ENCODE data around the gene PGAP6. TPM values are rescaled to one million over a fixed set of nuclear protein-coding genes. Genes with fewer than 3 reads are reported as not detected.
"Not testable (repeated sequence)": the region's sequence is repeated elsewhere in the genome, so short reads cannot be mapped to it uniquely, and the experiment has no call there.

Gene PGAP6
- total RNA-seq, 1 experiment from 2014 or later = 34.9 TPM

- Histone ChIP-seq H3K4me3 (no peak overlapping the region), H3K27ac (no peak overlapping the region), H3K9me3 (replicated peaks) (no peaks in the 10 kb centered on the region), H3K36me3 (peaks cover 33% of the 10 kb centered on the region), H3K4me1 (replicated peaks) (peaks cover 18% of the 10 kb centered on the region), H3K27me3 (replicated peaks) (no peaks in the 10 kb centered on the region)
- DNase-seq (ENCODE audit: low read depth in 1 of 2, low spot score in 2 of 2) = no peak
Observed at GRCh38 chr16:349211-349610, 32.6 kb downstream of the PGAP6 start.

GRCh38 chr16:348495-348894 lies 33.3 kb downstream of the PGAP6 start:
- not testable (repeated sequence) for H3K9me3 ChIP-seq (replicated peaks); H3K27ac ChIP-seq; H3K27me3 ChIP-seq (replicated peaks); DNase-seq (ENCODE audit: low read depth in 1 of 2, low spot score in 2 of 2); H3K4me3 ChIP-seq
- Histone ChIP-seq H3K36me3 (peaks cover 33% of the 10 kb centered on the region), H3K4me1 (replicated peaks) (peaks cover 18% of the 10 kb centered on the region)

GRCh38 chr16:347203-347602 lies 34.6 kb downstream of the PGAP6 start:
- H3K4me1 ChIP-seq (replicated peaks) = peaks cover 13% of the 10 kb centered on the region
- H3K27me3 ChIP-seq (replicated peaks) = no peaks in the 10 kb centered on the region
- H3K4me3 ChIP-seq = no peak overlapping the region
- no peak overlapping the region for H3K27ac ChIP-seq
- DNase-seq (ENCODE audit: low read depth in 1 of 2, low spot score in 2 of 2) = no peak
- H3K9me3 ChIP-seq (replicated peaks) = no peaks in the 10 kb centered on the region
- peaks cover 38% of the 10 kb centered on the region for H3K36me3 ChIP-seq

DNA sequence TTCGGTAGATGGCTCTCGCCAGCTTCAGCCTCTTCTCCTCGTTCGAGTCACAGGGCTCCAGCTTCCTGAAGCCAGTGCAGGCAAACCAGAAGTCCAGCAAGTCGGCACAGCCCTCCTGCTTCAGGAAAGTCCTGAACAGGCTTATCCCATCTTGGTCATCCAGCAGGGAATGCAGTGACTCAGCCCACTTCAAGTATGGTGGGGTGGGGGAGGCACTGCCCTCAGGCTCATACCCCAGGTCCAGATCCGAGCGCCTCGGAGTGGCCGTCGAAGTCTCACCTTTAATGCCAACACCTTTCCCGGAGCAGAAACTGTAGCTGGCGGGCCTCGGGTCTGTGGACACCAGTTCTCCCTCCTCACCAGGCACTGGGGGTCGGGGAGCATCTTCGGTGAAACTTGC lies 35.2 kb downstream of the PGAP6 start:
- DNase-seq (ENCODE audit: low read depth in 1 of 2, low spot score in 2 of 2) = peak in 1 of 2 experiments; percentile 45
- Histone ChIP-seq H3K27ac (no peak overlapping the region), H3K4me1 (replicated peaks) (peaks cover 11% of the 10 kb centered on the region), H3K27me3 (replicated peaks) (no peaks in the 10 kb centered on the region), H3K9me3 (replicated peaks) (no peaks in the 10 kb centered on the region), H3K4me3 (no peak overlapping the region), H3K36me3 (peaks cover 38% of the 10 kb centered on the region)

- H3K4me3 ChIP-seq = no peak overlapping the region
- no peaks in the 10 kb centered on the region for H3K27me3 ChIP-seq (replicated peaks)
- DNase-seq (ENCODE audit: low read depth in 1 of 2, low spot score in 2 of 2) = no peak
- H3K36me3 ChIP-seq = peaks cover 38% of the 10 kb centered on the region
- peaks cover 7% of the 10 kb centered on the region; the same call in 1 of the 2 replicates for H3K4me1 ChIP-seq (replicated peaks)
- H3K9me3 ChIP-seq (replicated peaks) = no peaks in the 10 kb centered on the region
- H3K27ac ChIP-seq = no peak overlapping the region
Observed at GRCh38 chr16:345772-346171, 36.0 kb downstream of the PGAP6 start.

DNA sequence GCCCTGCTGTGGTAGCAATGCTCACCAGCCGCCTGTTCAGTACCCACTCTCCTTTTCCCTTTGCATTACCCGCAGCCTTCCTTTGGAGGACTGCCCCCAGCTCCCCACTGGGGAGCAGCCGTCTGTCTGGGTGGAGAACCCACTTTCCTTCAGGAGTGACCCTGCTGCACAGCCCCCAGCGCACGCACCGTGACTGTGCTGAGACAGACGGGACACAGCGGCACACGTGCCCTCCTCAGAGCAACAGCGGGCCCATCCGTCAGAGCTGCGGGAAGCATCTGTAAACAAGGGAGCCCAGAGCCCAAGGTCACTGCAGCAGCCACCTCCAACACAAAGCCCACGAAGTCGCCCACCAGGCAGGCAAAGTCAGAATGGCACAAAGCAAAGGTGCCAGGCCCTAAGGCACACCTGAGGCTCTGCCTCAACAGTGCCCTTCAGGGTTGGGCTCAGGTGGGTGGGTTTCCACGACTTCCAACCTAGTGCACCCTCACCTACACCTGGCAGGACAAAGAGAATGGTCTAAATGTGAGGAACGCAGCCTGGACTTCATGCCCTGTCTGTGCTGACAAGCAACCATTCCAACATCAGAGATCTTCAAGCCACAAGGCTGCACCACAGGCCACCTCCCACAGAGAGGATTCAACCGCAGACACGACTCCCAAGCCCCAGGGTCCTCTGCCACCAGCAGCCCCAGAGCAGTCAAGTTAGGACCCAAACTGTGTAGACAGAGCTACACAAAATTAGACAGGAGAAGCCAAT lies 39.1 kb downstream of the PGAP6 start:
- Histone ChIP-seq H3K36me3 (peaks cover 32% of the 10 kb centered on the region), H3K9me3 (replicated peaks) (no peaks in the 10 kb centered on the region), H3K4me3 (no peak overlapping the region), H3K27me3 (replicated peaks) (no peaks in the 10 kb centered on the region), H3K4me1 (replicated peaks) (peaks cover 7% of the 10 kb centered on the region; the same call in 1 of the 2 replicates), H3K27ac (no peak overlapping the region)
- no peak for DNase-seq (ENCODE audit: low read depth in 1 of 2, low spot score in 2 of 2)

- H3K36me3 ChIP-seq = peaks cover 32% of the 10 kb centered on the region
- H3K9me3 ChIP-seq (replicated peaks); H3K4me1 ChIP-seq (replicated peaks); DNase-seq (ENCODE audit: low read depth in 1 of 2, low spot score in 2 of 2); H3K27me3 ChIP-seq (replicated peaks); H3K4me3 ChIP-seq; H3K27ac ChIP-seq: not testable (repeated sequence)
Observed at GRCh38 chr16:341974-342336, 39.8 kb downstream of the PGAP6 start.

DNA sequence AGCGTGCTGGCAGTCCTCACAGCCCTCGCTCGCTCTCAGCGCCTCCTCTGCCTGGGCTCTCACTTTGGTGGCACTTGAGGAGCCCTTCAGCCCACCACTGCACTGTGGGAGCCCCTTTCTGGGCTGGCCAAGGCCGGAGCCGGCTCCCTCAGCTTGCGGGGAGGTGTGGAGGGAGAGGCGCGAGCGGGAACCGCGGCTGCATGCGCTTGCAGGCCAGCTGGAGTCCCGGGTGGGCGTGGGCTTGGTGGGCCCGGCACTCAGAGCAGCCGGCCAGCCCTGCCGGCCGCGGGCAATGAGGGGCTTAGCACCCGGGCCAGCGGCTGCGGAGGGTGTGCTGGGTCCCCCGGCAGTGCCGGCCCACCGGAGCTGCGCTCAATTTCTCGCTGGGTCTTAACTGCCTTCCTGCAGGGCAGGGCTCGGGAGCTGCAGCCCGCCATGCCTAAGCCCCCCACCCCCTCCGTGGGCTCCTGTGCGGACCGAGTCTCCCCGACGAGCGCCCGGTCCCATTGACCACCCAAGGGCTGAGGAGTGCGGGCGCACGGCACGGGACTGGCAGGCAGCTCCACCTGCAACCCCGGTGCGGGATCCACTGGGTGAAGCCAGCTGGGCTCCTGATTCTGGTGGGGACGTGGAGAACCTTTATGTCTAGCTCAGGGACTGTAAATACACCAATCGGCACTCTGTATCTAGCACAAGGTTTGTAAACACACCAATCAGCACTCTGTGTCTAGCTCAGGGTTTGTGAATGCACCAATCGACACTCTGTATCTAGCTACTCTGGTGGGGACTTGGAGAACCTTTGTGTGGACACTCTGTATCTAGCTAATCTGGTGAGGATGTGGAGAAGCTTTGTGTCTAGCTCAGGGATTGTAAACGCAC lies 40.4 kb downstream of the PGAP6 start:
- not testable (repeated sequence) for H3K27ac ChIP-seq; H3K4me3 ChIP-seq; H3K9me3 ChIP-seq (replicated peaks); DNase-seq (ENCODE audit: low read depth in 1 of 2, low spot score in 2 of 2); H3K27me3 ChIP-seq (replicated peaks); H3K4me1 ChIP-seq (replicated peaks)
- peaks cover 25% of the 10 kb centered on the region for H3K36me3 ChIP-seq

DNA sequence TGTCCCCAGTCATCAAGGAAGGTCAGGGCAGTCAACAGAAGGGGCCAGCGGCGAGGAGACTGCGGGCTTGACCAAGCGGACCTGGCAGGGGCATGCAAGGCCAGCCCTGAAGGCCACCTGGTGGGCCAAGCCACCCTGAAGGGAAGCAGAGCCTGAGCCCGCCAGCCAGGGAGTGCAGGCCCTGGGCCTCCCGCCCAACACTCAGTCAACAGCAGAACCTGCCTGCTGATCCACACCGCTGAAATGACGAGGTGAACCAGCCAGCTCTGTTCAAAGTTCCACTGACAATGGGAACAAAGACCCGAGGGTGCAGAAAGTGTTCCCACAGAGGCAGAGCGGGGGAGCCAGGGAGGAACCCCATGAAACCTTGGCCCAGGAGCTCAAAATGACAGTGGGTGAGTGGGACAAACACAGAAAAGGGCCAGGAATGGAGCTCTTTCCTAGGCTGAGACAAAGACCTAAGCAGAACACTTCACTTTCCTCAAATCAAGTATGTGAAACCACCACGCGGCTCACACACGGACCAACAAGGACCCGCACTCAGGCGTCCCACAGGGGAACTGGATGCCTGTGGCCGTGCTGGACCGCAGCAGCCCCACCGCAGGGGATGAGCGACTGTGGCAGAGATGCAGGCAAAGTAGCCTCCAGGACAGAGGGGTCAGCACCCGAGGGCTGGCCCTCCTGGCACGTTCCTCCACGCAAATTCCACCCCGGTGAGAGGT lies 41.2 kb downstream of the PGAP6 start:
- Histone ChIP-seq H3K36me3 (peaks cover 17% of the 10 kb centered on the region), H3K4me1 (replicated peaks) (no peaks in the 10 kb centered on the region), H3K9me3 (replicated peaks) (no peaks in the 10 kb centered on the region), H3K27me3 (replicated peaks) (no peaks in the 10 kb centered on the region), H3K27ac (no peak overlapping the region), H3K4me3 (no peak overlapping the region)
- no peak for DNase-seq (ENCODE audit: low read depth in 1 of 2, low spot score in 2 of 2)

DNA sequence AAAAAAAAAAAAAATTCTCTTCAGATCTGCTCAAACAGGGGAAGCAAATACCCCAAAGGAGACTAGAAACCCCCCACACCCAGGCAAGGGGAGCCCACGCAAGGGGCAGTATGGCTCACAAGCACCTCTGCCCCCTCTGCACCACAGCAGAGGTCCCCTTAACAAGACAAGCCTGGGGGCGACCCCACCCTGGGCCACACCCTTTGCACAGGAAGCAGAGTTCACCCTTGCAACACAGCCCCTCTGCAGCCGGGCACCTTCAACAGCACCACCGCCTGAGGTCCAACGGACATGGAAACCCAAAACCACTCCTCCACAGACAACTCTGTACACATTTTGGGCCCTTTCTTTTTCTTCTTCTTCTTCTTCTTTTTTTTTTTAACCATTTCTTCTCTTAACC lies 42.1 kb downstream of the PGAP6 start:
- Histone ChIP-seq H3K27me3 (replicated peaks) (no peaks in the 10 kb centered on the region), H3K4me1 (replicated peaks) (no peaks in the 10 kb centered on the region), H3K9me3 (replicated peaks) (no peaks in the 10 kb centered on the region), H3K27ac (no peak overlapping the region), H3K36me3 (peaks cover 9% of the 10 kb centered on the region), H3K4me3 (no peak overlapping the region)
- no peak for DNase-seq (ENCODE audit: low read depth in 1 of 2, low spot score in 2 of 2)

DNA sequence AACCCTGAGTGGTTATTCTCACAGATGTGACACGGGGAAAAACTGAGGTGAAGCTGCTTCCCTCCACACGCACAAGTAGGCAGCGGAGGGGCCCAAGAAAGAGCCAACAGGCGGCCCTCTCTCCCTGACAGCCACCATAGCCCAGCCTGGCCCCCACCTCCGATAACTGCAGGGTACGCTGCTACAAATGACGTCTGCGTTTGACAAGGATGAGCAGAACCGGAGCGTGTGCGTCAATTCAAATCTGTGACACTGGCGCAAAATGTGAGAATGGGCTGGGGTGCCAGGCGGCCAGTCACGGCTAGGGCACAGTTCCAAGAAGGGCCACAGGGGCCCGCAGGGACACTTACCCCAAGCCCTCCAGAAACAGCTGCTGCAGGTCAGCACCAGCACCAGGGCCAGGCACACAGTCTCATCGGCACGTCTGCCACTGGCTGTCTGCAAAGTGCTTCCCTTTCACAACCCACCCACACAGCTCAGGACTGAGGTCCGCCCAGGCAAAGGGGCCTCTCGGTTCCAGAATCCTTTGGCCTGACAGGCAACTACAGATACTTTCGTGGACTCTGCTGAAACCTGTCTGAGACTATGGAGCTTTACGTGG lies 43.7 kb downstream of the PGAP6 start:
- no peak for DNase-seq (ENCODE audit: low read depth in 1 of 2, low spot score in 2 of 2)
- no peaks in the 10 kb centered on the region for H3K27me3 ChIP-seq (replicated peaks)
- no peaks in the 10 kb centered on the region for H3K9me3 ChIP-seq (replicated peaks)
- H3K27ac ChIP-seq = no peak overlapping the region
- H3K4me1 ChIP-seq (replicated peaks) = no peaks in the 10 kb centered on the region
- H3K36me3 ChIP-seq = peaks cover 5% of the 10 kb centered on the region; the same call in 1 of the 2 replicates
- no peak overlapping the region for H3K4me3 ChIP-seq

DNA sequence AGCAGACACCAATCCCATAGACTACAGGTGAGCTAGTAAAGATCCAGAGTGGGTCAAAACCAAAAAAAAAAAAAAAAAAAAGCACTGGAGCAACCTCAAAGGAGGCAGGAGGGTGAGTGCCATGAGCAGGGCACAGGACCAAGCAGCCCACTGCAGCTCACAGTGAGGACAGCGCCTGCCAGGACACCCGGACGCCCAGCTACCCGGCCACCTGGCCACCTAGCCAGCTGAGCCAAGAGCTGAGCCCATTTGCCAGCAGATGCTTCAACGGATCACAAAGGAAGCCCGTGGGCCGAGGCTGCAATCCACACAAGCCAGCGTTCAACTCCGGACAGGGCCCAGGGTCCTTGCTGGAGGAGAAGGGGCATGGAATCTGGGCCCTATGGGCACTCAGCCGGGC lies 44.3 kb downstream of the PGAP6 start:
- H3K36me3 ChIP-seq = no peaks in the 10 kb centered on the region
- H3K27ac ChIP-seq = no peak overlapping the region

GRCh38 chr16:336269-336668 lies 45.5 kb downstream of the PGAP6 start:
- H3K4me3 ChIP-seq = no peak overlapping the region
- no peaks in the 10 kb centered on the region for H3K27me3 ChIP-seq (replicated peaks)
- H3K4me1 ChIP-seq (replicated peaks) = no peaks in the 10 kb centered on the region
- DNase-seq (ENCODE audit: low read depth in 1 of 2, low spot score in 2 of 2) = no peak
- H3K36me3 ChIP-seq = no peaks in the 10 kb centered on the region
- H3K9me3 ChIP-seq (replicated peaks) = no peaks in the 10 kb centered on the region
- no peak overlapping the region for H3K27ac ChIP-seq

More for the DNA sequence above, 44.3 kb downstream of the PGAP6 start:
- H3K27me3 ChIP-seq (replicated peaks) = no peaks in the 10 kb centered on the region
- H3K9me3 ChIP-seq (replicated peaks) = no peaks in the 10 kb centered on the region
- no peaks in the 10 kb centered on the region for H3K4me1 ChIP-seq (replicated peaks)
- H3K4me3 ChIP-seq = no peak overlapping the region
- DNase-seq (ENCODE audit: low read depth in 1 of 2, low spot score in 2 of 2) = no peak
